Measurements from ENCODE around the gene KNTC1. TPM values are rescaled to one million over a fixed set of nuclear protein-coding genes. Genes with fewer than 3 reads are reported as not detected.
"Not testable (repeated sequence)": the region's sequence is repeated elsewhere in the genome, so short reads cannot be mapped to it uniquely, and the experiment has no call there.

Gene KNTC1
- polyA plus RNA-seq, 2 donors = 9.6 to 22.9 TPM

GRCh38 chr12:122538496-122538895, 11.4 kb downstream of the KNTC1 start:
- no peaks in the 10 kb centered on the region for H3K4me1 ChIP-seq (ENCODE audit: control insufficient read depth in 2 of 2, insufficient read depth in 2 of 2, low read length in 1 of 2)
- no peak overlapping the region for H3K27ac ChIP-seq (ENCODE audit: low read depth in 2 of 2, low read length in 1 of 2)
- H3K9me3 ChIP-seq (ENCODE audit: control insufficient read depth in 2 of 2, insufficient read depth in 1 of 2, low read depth in 1 of 2, low read length in 1 of 2) = no peaks in the 10 kb centered on the region
- 83 to 93% methylated on average over 5 of the region's 5 CpGs for WGBS, 2 donors
- H3K27me3 ChIP-seq (ENCODE audit: control insufficient read depth in 1 of 2, insufficient read depth in 2 of 2, low read length in 2 of 2) = no peaks in the 10 kb centered on the region
- H3K36me3 ChIP-seq (ENCODE audit: control insufficient read depth in 2 of 2, insufficient read depth in 2 of 2, low read length in 1 of 2) = peaks cover 2% of the 10 kb centered on the region in 2 donors
- H3K4me3 ChIP-seq (ENCODE audit: low read depth in 1 of 2, low read length in 2 of 2) = no peak overlapping the region

DNA sequence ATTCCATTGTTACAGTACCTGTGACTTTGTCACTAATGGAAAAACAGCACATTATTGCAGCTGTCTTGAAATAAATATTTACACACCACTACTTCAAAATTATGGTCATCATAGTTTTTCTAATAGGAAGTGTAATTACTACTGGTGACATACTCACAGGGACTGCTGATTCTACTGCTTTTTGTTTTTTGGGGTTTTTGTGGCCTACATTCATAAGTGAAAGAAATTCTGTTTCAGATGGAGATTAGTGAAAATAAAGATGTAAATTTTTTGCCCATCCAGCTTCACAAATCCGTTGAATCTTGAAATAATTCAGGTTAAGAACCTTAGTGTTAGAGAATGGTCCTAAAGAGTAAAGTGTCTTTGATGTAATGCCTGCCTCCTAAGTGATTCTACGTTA, 17.5 kb downstream of the KNTC1 start:
- Histone ChIP-seq H3K4me1 (ENCODE audit: control insufficient read depth in 2 of 2, insufficient read depth in 2 of 2, low read length in 1 of 2) (no peaks in the 10 kb centered on the region), H3K9me3 (ENCODE audit: control insufficient read depth in 2 of 2, insufficient read depth in 1 of 2, low read depth in 1 of 2, low read length in 1 of 2) (no peaks in the 10 kb centered on the region), H3K36me3 (ENCODE audit: control insufficient read depth in 2 of 2, insufficient read depth in 2 of 2, low read length in 1 of 2) (peaks cover 0 to 5% of the 10 kb centered on the region in 2 donors), H3K27ac (ENCODE audit: low read depth in 2 of 2, low read length in 1 of 2) (no peak overlapping the region), H3K4me3 (ENCODE audit: low read depth in 1 of 2, low read length in 2 of 2) (no peak overlapping the region), H3K27me3 (ENCODE audit: control insufficient read depth in 1 of 2, insufficient read depth in 2 of 2, low read length in 2 of 2) (no peaks in the 10 kb centered on the region)
- WGBS, 2 donors = 87 to 88% methylated on average over 2 of the region's 2 CpGs

DNA sequence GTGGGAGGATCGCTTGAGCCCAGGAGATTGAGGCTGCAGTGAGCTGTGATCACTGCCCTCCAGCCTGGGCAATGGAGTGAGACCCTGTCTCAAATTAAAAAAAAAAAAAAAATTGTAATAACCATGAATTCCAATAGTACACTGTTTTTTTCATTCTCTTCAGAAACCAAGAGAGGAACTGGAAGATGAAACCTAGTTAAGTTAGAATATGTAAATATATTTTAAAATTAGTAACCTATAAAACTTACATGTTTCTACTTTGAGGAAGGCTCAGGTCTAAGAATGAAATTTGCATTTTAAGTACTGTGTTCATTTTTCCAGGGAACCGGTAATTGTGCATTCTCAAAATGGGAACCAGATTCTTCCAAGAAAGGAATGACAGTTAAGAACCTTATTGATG, 18.8 kb downstream of the KNTC1 start:
- Histone ChIP-seq H3K27ac (ENCODE audit: low read depth in 2 of 2, low read length in 1 of 2) (no peak overlapping the region), H3K9me3 (ENCODE audit: control insufficient read depth in 2 of 2, insufficient read depth in 1 of 2, low read depth in 1 of 2, low read length in 1 of 2) (no peaks in the 10 kb centered on the region), H3K36me3 (ENCODE audit: control insufficient read depth in 2 of 2, insufficient read depth in 2 of 2, low read length in 1 of 2) (peaks cover 0 to 5% of the 10 kb centered on the region in 2 donors), H3K4me3 (ENCODE audit: low read depth in 1 of 2, low read length in 2 of 2) (no peak overlapping the region), H3K27me3 (ENCODE audit: control insufficient read depth in 1 of 2, insufficient read depth in 2 of 2, low read length in 2 of 2) (no peaks in the 10 kb centered on the region), H3K4me1 (ENCODE audit: control insufficient read depth in 2 of 2, insufficient read depth in 2 of 2, low read length in 1 of 2) (no peaks in the 10 kb centered on the region)
- 95 to 99% methylated on average over 2 of the region's 2 CpGs for WGBS, 2 donors

DNA sequence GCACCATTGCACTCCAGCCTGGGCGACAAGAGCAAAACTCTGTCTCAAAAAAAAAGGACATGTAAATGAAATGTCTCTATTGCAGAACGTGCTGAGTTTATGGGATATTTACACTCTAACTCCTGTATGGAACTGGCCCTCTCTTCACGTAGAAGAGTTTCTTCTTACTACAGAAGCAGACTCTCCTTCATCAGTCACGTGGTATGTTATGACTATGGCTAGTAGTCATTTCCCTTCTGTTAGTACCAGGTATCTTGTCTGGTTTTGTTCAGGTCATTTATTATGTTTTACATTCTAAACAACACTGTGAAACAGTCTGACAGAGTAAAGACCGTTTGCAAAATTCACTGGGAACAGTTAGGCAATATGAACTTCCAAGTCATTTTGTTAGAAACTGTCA, 20.3 kb downstream of the KNTC1 start:
- peaks cover 0 to 9% of the 10 kb centered on the region in 2 donors for H3K36me3 ChIP-seq (ENCODE audit: control insufficient read depth in 2 of 2, insufficient read depth in 2 of 2, low read length in 1 of 2)
- H3K4me3 ChIP-seq (ENCODE audit: low read depth in 1 of 2, low read length in 2 of 2) = no peak overlapping the region

GRCh38 chr12:122558745-122559641, 31.9 kb downstream of the KNTC1 start:
- WGBS, 2 donors = 96 to 98% methylated on average over 16 of the region's 16 CpGs
- Histone ChIP-seq H3K36me3 (ENCODE audit: control insufficient read depth in 2 of 2, insufficient read depth in 2 of 2, low read length in 1 of 2) (peaks cover 3% of the 10 kb centered on the region in 2 donors), H3K27me3 (ENCODE audit: control insufficient read depth in 1 of 2, insufficient read depth in 2 of 2, low read length in 2 of 2) (no peaks in the 10 kb centered on the region), H3K9me3 (ENCODE audit: control insufficient read depth in 2 of 2, insufficient read depth in 1 of 2, low read depth in 1 of 2, low read length in 1 of 2) (no peaks in the 10 kb centered on the region), H3K4me3 (ENCODE audit: low read depth in 1 of 2, low read length in 2 of 2) (no peak overlapping the region), H3K4me1 (ENCODE audit: control insufficient read depth in 2 of 2, insufficient read depth in 2 of 2, low read length in 1 of 2) (no peaks in the 10 kb centered on the region), H3K27ac (ENCODE audit: low read depth in 2 of 2, low read length in 1 of 2) (no peak overlapping the region)

More for the DNA sequence above, 20.3 kb downstream of the KNTC1 start:
- H3K27ac ChIP-seq (ENCODE audit: low read depth in 2 of 2, low read length in 1 of 2) = no peak overlapping the region
- WGBS, 2 donors = 86 to 87% methylated on average over 5 of the region's 5 CpGs
- no peaks in the 10 kb centered on the region for H3K4me1 ChIP-seq (ENCODE audit: control insufficient read depth in 2 of 2, insufficient read depth in 2 of 2, low read length in 1 of 2)
- no peaks in the 10 kb centered on the region for H3K9me3 ChIP-seq (ENCODE audit: control insufficient read depth in 2 of 2, insufficient read depth in 1 of 2, low read depth in 1 of 2, low read length in 1 of 2)
- H3K27me3 ChIP-seq (ENCODE audit: control insufficient read depth in 1 of 2, insufficient read depth in 2 of 2, low read length in 2 of 2) = no peaks in the 10 kb centered on the region

DNA sequence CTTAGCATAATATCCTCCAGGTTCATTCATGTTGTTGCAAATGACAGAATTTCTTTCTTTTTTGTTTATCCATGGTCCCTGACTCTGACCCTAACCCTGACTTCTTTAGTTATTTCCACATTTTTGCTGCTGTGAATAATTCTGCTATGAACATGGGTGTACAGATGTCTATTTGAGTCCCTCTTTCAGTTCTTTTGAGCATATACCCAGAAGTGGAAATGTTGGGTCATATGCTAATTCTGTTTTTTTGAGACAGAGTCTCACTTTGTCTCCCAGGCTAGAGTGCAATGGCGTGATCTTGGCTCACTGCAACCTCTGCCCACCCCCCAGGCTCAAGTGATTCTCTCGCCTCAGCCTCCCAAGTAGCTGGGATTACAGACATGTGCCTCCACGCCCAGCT, 33.1 kb downstream of the KNTC1 start:
- Histone ChIP-seq H3K4me3 (ENCODE audit: low read depth in 1 of 2, low read length in 2 of 2) (no peak overlapping the region), H3K4me1 (ENCODE audit: control insufficient read depth in 2 of 2, insufficient read depth in 2 of 2, low read length in 1 of 2) (no peaks in the 10 kb centered on the region), H3K27ac (ENCODE audit: low read depth in 2 of 2, low read length in 1 of 2) (no peak overlapping the region), H3K27me3 (ENCODE audit: control insufficient read depth in 1 of 2, insufficient read depth in 2 of 2, low read length in 2 of 2) (no peaks in the 10 kb centered on the region), H3K9me3 (ENCODE audit: control insufficient read depth in 2 of 2, insufficient read depth in 1 of 2, low read depth in 1 of 2, low read length in 1 of 2) (no peaks in the 10 kb centered on the region), H3K36me3 (ENCODE audit: control insufficient read depth in 2 of 2, insufficient read depth in 2 of 2, low read length in 1 of 2) (peaks cover 3% of the 10 kb centered on the region in 2 donors)
- 93 to 94% methylated on average over 3 of the region's 3 CpGs for WGBS, 2 donors

DNA sequence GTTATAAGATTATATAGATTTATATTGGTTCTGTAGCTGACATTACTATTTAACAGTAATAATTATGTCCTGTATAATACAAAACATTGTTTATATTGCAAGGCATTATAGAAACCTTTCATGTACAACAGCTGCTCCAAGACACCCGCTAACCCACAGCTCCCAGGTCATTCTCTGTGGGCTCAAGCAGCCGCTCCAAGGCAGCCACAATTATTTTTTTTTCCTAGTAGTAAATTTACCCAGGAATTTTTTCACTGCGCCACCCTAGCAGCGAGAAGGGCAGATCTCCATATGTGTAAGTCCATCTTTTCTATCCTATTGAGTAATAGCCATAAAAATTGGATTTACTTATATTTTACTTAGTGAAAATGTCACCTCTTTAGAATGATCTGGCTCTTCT, 36.3 kb downstream of the KNTC1 start:
- Histone ChIP-seq H3K27ac (ENCODE audit: low read depth in 2 of 2, low read length in 1 of 2) (no peak overlapping the region), H3K36me3 (ENCODE audit: control insufficient read depth in 2 of 2, insufficient read depth in 2 of 2, low read length in 1 of 2) (no peaks in the 10 kb centered on the region)

GRCh38 chr12:122566816-122567215, 39.8 kb downstream of the KNTC1 start:
- H3K27ac ChIP-seq (ENCODE audit: low read depth in 2 of 2, low read length in 1 of 2); H3K9me3 ChIP-seq (ENCODE audit: control insufficient read depth in 2 of 2, insufficient read depth in 1 of 2, low read depth in 1 of 2, low read length in 1 of 2); H3K4me1 ChIP-seq (ENCODE audit: control insufficient read depth in 2 of 2, insufficient read depth in 2 of 2, low read length in 1 of 2); H3K36me3 ChIP-seq (ENCODE audit: control insufficient read depth in 2 of 2, insufficient read depth in 2 of 2, low read length in 1 of 2); H3K27me3 ChIP-seq (ENCODE audit: control insufficient read depth in 1 of 2, insufficient read depth in 2 of 2, low read length in 2 of 2); H3K4me3 ChIP-seq (ENCODE audit: low read depth in 1 of 2, low read length in 2 of 2): not testable (repeated sequence)
- WGBS, 2 donors = 87 to 95% methylated on average over 5 of the region's 5 CpGs

More for the DNA sequence above, 36.3 kb downstream of the KNTC1 start:
- no peaks in the 10 kb centered on the region for H3K9me3 ChIP-seq (ENCODE audit: control insufficient read depth in 2 of 2, insufficient read depth in 1 of 2, low read depth in 1 of 2, low read length in 1 of 2)
- no peaks in the 10 kb centered on the region for H3K27me3 ChIP-seq (ENCODE audit: control insufficient read depth in 1 of 2, insufficient read depth in 2 of 2, low read length in 2 of 2)
- no peaks in the 10 kb centered on the region for H3K4me1 ChIP-seq (ENCODE audit: control insufficient read depth in 2 of 2, insufficient read depth in 2 of 2, low read length in 1 of 2)
- H3K4me3 ChIP-seq (ENCODE audit: low read depth in 1 of 2, low read length in 2 of 2) = no peak overlapping the region
- WGBS, 2 donors = 96 to 99% methylated on average over 4 of the region's 4 CpGs

DNA sequence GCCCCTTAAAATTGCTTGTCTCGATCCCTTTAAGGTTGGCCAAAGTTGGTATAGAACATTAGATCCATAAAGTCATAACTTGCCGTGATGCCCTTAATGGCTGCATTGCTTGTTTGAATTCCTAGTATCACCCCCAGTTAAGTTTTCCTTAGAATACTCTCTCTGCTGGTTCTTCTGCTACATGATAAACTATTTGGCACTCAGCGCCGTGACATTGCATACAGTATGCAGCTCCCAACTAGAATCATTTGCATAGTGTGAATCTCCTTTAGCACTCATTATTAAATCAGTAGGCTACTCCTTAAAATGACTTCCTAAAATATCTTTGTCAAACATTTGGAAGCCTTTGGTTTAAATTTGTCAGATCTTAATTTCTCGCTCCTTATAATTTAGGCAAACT, 42.2 kb downstream of the KNTC1 start:
- Histone ChIP-seq H3K4me1 (ENCODE audit: control insufficient read depth in 2 of 2, insufficient read depth in 2 of 2, low read length in 1 of 2) (no peaks in the 10 kb centered on the region), H3K36me3 (ENCODE audit: control insufficient read depth in 2 of 2, insufficient read depth in 2 of 2, low read length in 1 of 2) (peaks cover 0 to 4% of the 10 kb centered on the region in 2 donors), H3K27me3 (ENCODE audit: control insufficient read depth in 1 of 2, insufficient read depth in 2 of 2, low read length in 2 of 2) (no peaks in the 10 kb centered on the region), H3K9me3 (ENCODE audit: control insufficient read depth in 2 of 2, insufficient read depth in 1 of 2, low read depth in 1 of 2, low read length in 1 of 2) (no peaks in the 10 kb centered on the region), H3K4me3 (ENCODE audit: low read depth in 1 of 2, low read length in 2 of 2) (no peak overlapping the region), H3K27ac (ENCODE audit: low read depth in 2 of 2, low read length in 1 of 2) (no peak overlapping the region)
- WGBS, 2 donors = 99% methylated on average over 5 of the region's 5 CpGs

DNA sequence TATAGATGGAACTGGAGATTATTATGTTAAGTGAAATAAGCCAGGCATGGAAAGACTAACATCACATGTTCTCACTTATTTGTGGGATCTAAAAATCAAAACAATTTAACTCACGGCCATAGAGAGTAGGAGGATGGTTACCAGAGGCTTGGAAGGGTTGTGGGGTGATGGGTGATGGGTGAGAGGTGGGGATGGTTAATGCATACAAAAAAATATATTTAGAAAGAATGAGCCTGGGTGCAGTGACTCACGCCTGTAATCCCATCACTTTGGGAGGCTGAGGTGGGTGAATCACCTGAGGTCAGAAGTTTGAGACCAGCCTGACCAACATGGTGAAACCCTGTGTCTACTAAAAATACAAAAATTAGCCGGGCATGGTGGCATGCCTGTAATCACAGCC, 43.0 kb downstream of the KNTC1 start:
- H3K4me1 ChIP-seq (ENCODE audit: control insufficient read depth in 2 of 2, insufficient read depth in 2 of 2, low read length in 1 of 2); H3K9me3 ChIP-seq (ENCODE audit: control insufficient read depth in 2 of 2, insufficient read depth in 1 of 2, low read depth in 1 of 2, low read length in 1 of 2); H3K27ac ChIP-seq (ENCODE audit: low read depth in 2 of 2, low read length in 1 of 2); H3K36me3 ChIP-seq (ENCODE audit: control insufficient read depth in 2 of 2, insufficient read depth in 2 of 2, low read length in 1 of 2); H3K4me3 ChIP-seq (ENCODE audit: low read depth in 1 of 2, low read length in 2 of 2); H3K27me3 ChIP-seq (ENCODE audit: control insufficient read depth in 1 of 2, insufficient read depth in 2 of 2, low read length in 2 of 2): not testable (repeated sequence)
- WGBS, 2 donors = 86 to 90% methylated on average over 3 of the region's 3 CpGs

All from esophagus (tissue), 2 donors.